Urinary bladder (tissue), 4 donors: ENCODE data around the gene MYO15A. TPM values are rescaled to one million over a fixed set of nuclear protein-coding genes. Genes with fewer than 3 reads are reported as not detected.

Source experiments
- DNase-seq: peaks from one replicate; pipeline ENCODE4 v3.0.0-alpha.2; 2015; ENCODE audit errors: extremely low spot score
- H3K27ac ChIP-seq: one replicate; pipeline ENCODE4 v1.5.1; 2013; ENCODE audit warnings: low read depth, mild to moderate bottlenecking, moderate library complexity
- H3K36me3 ChIP-seq: one replicate; pipeline ENCODE4 v1.6.1; 2013; ENCODE audit warnings: mild to moderate bottlenecking, moderate library complexity; ENCODE audit not compliant: insufficient read depth
- H3K4me1 ChIP-seq: one replicate; pipeline ENCODE4 v1.6.1; 2013; ENCODE audit warnings: mild to moderate bottlenecking, moderate library complexity; ENCODE audit not compliant: insufficient read depth
- H3K4me3 ChIP-seq: one replicate; pipeline ENCODE4 v1.5.1; 2013; ENCODE audit warnings: low read depth, low read length
- WGBS: extraction: QIAGEN DNeasy Blood & Tissue Kit; methylation state at CpG from one replicate; pipeline ENCODE4 v1.1.7; 2013; 5-methylcytosine and 5-hydroxymethylcytosine counted together
- polyA plus RNA-seq: library from polyadenylated mRNA; stranded (reverse); fragments of 200-250 nt; gene quantifications from one replicate; pipeline ENCODE4 v1.2.3, GENCODE V29; 2013
- total RNA-seq: library from RNA; depleted of rRNA; stranded (reverse); fragments of >200 nt; gene quantifications from one replicate; pipeline ENCODE4 v1.2.3, GENCODE V29; 2014
- donor health status: healthy with polysubstance abuse.
- donor health status: healthy.

Gene MYO15A
- total and polyA plus RNA-seq, 2 donors = 1.2 to 1.4 TPM

- no peak overlapping the region for H3K4me3 ChIP-seq
- WGBS = 88% methylated on average over 10 of the region's 10 CpGs
- no peak overlapping the region for H3K27ac ChIP-seq
- H3K36me3 ChIP-seq = no peaks in the 10 kb centered on the region
- H3K4me1 ChIP-seq = no peaks in the 10 kb centered on the region
- no peak for DNase-seq
Observed at GRCh38 chr17:18167421-18167820, 58.9 kb downstream of the MYO15A start.

GRCh38 chr17:18172531-18173278 is 64.1 kb downstream of the MYO15A start:
- WGBS = 72% methylated on average over 3 of the region's 3 CpGs
- no peaks in the 10 kb centered on the region for H3K36me3 ChIP-seq
- no peak overlapping the region for H3K27ac ChIP-seq
- H3K4me3 ChIP-seq = no peak overlapping the region
- H3K4me1 ChIP-seq = no peaks in the 10 kb centered on the region
- no peak for DNase-seq

GRCh38 chr17:18173740-18174139 is 65.2 kb downstream of the MYO15A start:
- Histone ChIP-seq H3K36me3 (no peaks in the 10 kb centered on the region), H3K27ac (no peak overlapping the region), H3K4me1 (no peaks in the 10 kb centered on the region), H3K4me3 (no peak overlapping the region)
- WGBS = 95% methylated on average over 14 of the region's 14 CpGs
- no peak for DNase-seq

GRCh38 chr17:18176176-18176575 is 67.6 kb downstream of the MYO15A start:
- 74% methylated on average over 7 of the region's 7 CpGs for WGBS
- no peak for DNase-seq

GRCh38 chr17:18177133-18177532 is 68.6 kb downstream of the MYO15A start:
- no peaks in the 10 kb centered on the region for H3K36me3 ChIP-seq
- no peak overlapping the region for H3K4me3 ChIP-seq
- no peak overlapping the region for H3K27ac ChIP-seq
- DNase-seq = no peak
- H3K4me1 ChIP-seq = no peaks in the 10 kb centered on the region

More at GRCh38 chr17:18176176-18176575, 67.6 kb downstream of the MYO15A start:
- Histone ChIP-seq H3K27ac (no peak overlapping the region), H3K36me3 (no peaks in the 10 kb centered on the region), H3K4me3 (no peak overlapping the region), H3K4me1 (no peaks in the 10 kb centered on the region)

- no peak for DNase-seq
- Histone ChIP-seq H3K36me3 (no peaks in the 10 kb centered on the region), H3K4me3 (no peak overlapping the region), H3K4me1 (no peaks in the 10 kb centered on the region), H3K27ac (no peak overlapping the region)
- 93% methylated on average over 8 of the region's 8 CpGs for WGBS
Observed at GRCh38 chr17:18177722-18178121, 69.2 kb downstream of the MYO15A start.

- H3K27ac ChIP-seq = no peak overlapping the region
- WGBS = 82% methylated on average over 1 of the region's 1 CpG
- H3K4me1 ChIP-seq = no peaks in the 10 kb centered on the region
Observed at GRCh38 chr17:18179196-18179595, 70.6 kb downstream of the MYO15A start.

GRCh38 chr17:18179804-18180203 is 71.2 kb downstream of the MYO15A start:
- no peak for DNase-seq
- Histone ChIP-seq H3K4me1 (no peaks in the 10 kb centered on the region), H3K27ac (no peak overlapping the region), H3K4me3 (no peak overlapping the region), H3K36me3 (no peaks in the 10 kb centered on the region)
- 93% methylated on average over 7 of the region's 7 CpGs for WGBS

More at GRCh38 chr17:18179196-18179595, 70.6 kb downstream of the MYO15A start:
- Histone ChIP-seq H3K4me3 (no peak overlapping the region), H3K36me3 (no peaks in the 10 kb centered on the region)
- DNase-seq = no peak

GRCh38 chr17:18181358-18181757 is 72.8 kb downstream of the MYO15A start:
- Histone ChIP-seq H3K4me1 (no peaks in the 10 kb centered on the region), H3K27ac (no peak overlapping the region), H3K4me3 (no peak overlapping the region), H3K36me3 (no peaks in the 10 kb centered on the region)
- no peak for DNase-seq
- WGBS = 67% methylated on average over 5 of the region's 5 CpGs

- DNase-seq = no peak
- Histone ChIP-seq H3K4me1 (no peaks in the 10 kb centered on the region), H3K27ac (peak overlapping the region; percentile 91), H3K36me3 (no peaks in the 10 kb centered on the region), H3K4me3 (peak overlapping the region; percentile 90)
- WGBS = 12% methylated on average over 28 of the region's 28 CpGs
Observed at GRCh38 chr17:18182110-18182977, 73.8 kb downstream of the MYO15A start.

GRCh38 chr17:18182978-18183333 is 74.4 kb downstream of the MYO15A start:
- H3K27ac ChIP-seq = peak overlapping the region; percentile 91
- no peaks in the 10 kb centered on the region for H3K4me1 ChIP-seq
- H3K4me3 ChIP-seq = peak overlapping the region; percentile 90
- no peaks in the 10 kb centered on the region for H3K36me3 ChIP-seq
- WGBS = under 1% methylated on average over 33 of the region's 33 CpGs
- DNase-seq = no peak

GRCh38 chr17:18183334-18184142 is 75.0 kb downstream of the MYO15A start, which contains the start of gene ALKBH5:
Gene ALKBH5 (plus strand): TSS chr17:18183828. CDS start chr17:18184244, 416 bp downstream.
- under 1% methylated on average over 98 of the region's 98 CpGs for WGBS
- H3K4me1 ChIP-seq = no peaks in the 10 kb centered on the region

More at GRCh38 chr17:18183334-18184142, 75.0 kb downstream of the MYO15A start, which contains the start of gene ALKBH5:
- DNase-seq = peak; percentile 98
- H3K4me3 ChIP-seq = peak within 1 kb of the TSS; percentile 90
- H3K36me3 ChIP-seq = no peaks in the 10 kb centered on the region
- peak within 1 kb of the TSS; percentile 91 for H3K27ac ChIP-seq
